NCI-H187 treated with DMSO at 0.1 percent for 48 hours (cell line): ENCODE data around the gene BIRC6.
A peak's percentile ranks its signal among the peaks of the same experiment; 100 is the strongest.
"Not testable (repeated sequence)": the region's sequence is repeated elsewhere in the genome, so short reads cannot be mapped to it uniquely, and the experiment has no call there.

ENCODE experiments used
- DNase-seq: peaks from one replicate; lab custom pipeline; 2025; lab: John Stamatoyannopoulos, UW

Gene BIRC6

GRCh38 chr2:32614084-32614483, 257.3 kb downstream of the BIRC6 start:
- DNase-seq: no peak

GRCh38 chr2:32617599-32618189, 260.9 kb downstream of the BIRC6 start:
- DNase-seq: no peak

GRCh38 chr2:32622570-32623310, 265.9 kb downstream of the BIRC6 start:
- no peak for DNase-seq

- no peak for DNase-seq
These were observed 266.5 kb downstream of the BIRC6 start for GRCh38 chr2:32623311-32623706.

- DNase-seq: no peak
These were observed 268.0 kb downstream of the BIRC6 start for GRCh38 chr2:32624812-32625211.

GRCh38 chr2:32626639-32627221, 269.9 kb downstream of the BIRC6 start:
- DNase-seq: no peak

GRCh38 chr2:32627441-32627813, 270.6 kb downstream of the BIRC6 start:
- DNase-seq: no peak

GRCh38 chr2:32627814-32628579, 271.2 kb downstream of the BIRC6 start, which contains the start of gene TTC27:
TSS of gene TTC27 (plus strand) at chr2:32628050. CDS start at chr2:32628293, 243 bp downstream.
- DNase-seq: peak; percentile 96

- no peak for DNase-seq
These were observed 275.3 kb downstream of the BIRC6 start for GRCh38 chr2:32632089-32632488.

- no peak for DNase-seq
These were observed 276.2 kb downstream of the BIRC6 start for GRCh38 chr2:32633040-32633439.

GRCh38 chr2:32638548-32638947, 281.7 kb downstream of the BIRC6 start:
- not testable (repeated sequence) for DNase-seq

GRCh38 chr2:32641180-32641579, 284.4 kb downstream of the BIRC6 start:
- DNase-seq: no peak

- DNase-seq: no peak
These were observed 290.4 kb downstream of the BIRC6 start for GRCh38 chr2:32647180-32647651.

- DNase-seq: peak; percentile 22
These were observed 295.9 kb downstream of the BIRC6 start for GRCh38 chr2:32652555-32653209.

- no peak for DNase-seq
These were observed 299.2 kb downstream of the BIRC6 start for GRCh38 chr2:32656069-32656468.

GRCh38 chr2:32663864-32664263, 307.0 kb downstream of the BIRC6 start:
- DNase-seq: no peak

GRCh38 chr2:32666704-32667103, 309.9 kb downstream of the BIRC6 start:
- no peak for DNase-seq

GRCh38 chr2:32668254-32668653, 311.4 kb downstream of the BIRC6 start:
- DNase-seq: no peak
